ENCODE data around the gene STAG3. TPM values are rescaled to one million over a fixed set of nuclear protein-coding genes. Genes with fewer than 3 reads are reported as not detected.

STAG3 gene
- total and polyA plus RNA-seq, 9 of the 15 experiments (the other 6 are each of a cell fraction or from before 2014, with no cell fraction given): 0.54 to 2.5 (median 1.7) TPM

DNA sequence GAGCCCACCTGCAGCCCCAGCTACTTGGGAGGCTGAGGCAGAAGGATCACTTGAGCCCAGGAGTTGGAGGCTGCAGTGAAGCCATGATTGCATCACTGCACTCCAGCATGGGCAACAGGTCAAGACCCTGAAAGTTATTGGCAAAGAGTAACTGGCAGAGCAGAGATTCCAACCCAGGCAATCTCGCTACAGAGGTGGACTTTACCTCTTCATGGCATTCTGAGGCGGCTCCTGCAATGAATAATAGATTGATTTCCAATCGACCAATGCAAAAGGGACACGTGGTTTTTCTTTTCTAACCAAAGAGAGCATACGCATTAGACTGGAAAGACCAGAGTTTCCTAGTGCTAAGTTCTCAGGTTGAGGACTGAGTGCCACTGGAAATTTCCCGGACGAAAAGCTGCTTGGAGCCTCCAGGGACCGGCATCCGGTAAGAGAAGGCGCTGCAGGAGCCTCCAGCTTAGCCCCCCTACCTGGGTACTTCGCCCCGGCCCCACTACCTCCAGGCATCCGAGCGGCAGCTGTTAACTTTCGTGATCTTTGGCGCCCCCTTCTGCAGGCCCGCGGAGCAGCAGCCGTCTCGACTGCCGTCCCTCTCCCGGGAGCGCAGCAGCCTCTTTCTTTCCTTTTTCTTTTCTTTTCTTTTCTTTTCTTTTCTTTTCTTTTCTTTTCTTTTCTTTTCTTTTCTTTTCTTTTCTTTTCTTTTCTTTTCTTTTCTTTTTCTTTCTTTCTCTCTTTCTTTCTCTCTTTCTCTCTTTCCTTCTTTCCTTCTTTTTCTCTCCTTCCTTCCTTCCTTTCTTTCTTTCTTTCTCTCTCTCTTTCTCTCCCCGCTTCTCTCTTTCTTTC is 46.9 kb upstream of the STAG3 start (continued):
- TF ChIP-seq NELFE (IDR thresholded peaks at IDR 0.05; ENCODE audit: insufficient read depth, insufficient read length) (no peak), SMARCA5 (IDR thresholded peaks at IDR 0.05) (peak; percentile 81; the same call in 1 of the 2 replicates), ZNF143 (CRISPR knock-in tag; IDR thresholded peaks at IDR 0.05) (no peak), CEBPG (CRISPR knock-in tag; IDR thresholded peaks at IDR 0.05) (peak; percentile 88), CEBPG (tag; conservative IDR thresholded peaks at IDR 0.05 in 1 of 2, IDR thresholded peaks at IDR 0.05 in 1 of 2) (peak in 1 of 2 experiments; percentile 81; a peak in 2 of 4 replicates), CEBPB (tag; IDR thresholded peaks at IDR 0.05) (peak; percentile 90), MTA2 (IDR thresholded peaks at IDR 0.05; ENCODE audit: low read depth) (peak; percentile 54; the same call in 1 of the 2 replicates), RBFOX2 (IDR thresholded peaks at IDR 0.05; ENCODE audit: low read depth, low read length) (peak; percentile 64), TCFL5 (CRISPR knock-in tag; conservative IDR thresholded peaks at IDR 0.05) (0 out of 2 replicates have a peak, but pooled peaks have one; percentile 23), SIX5 (IDR thresholded peaks at IDR 0.05; ENCODE audit: borderline replicate concordance in 1 of 2, insufficient read depth in 1 of 2, low read depth in 1 of 2, low read length in 2 of 2) (no peak), ZKSCAN8 (CRISPR knock-in tag; IDR thresholded peaks at IDR 0.05) (no peak)
- TF ChIP-seq, protein P1, sequence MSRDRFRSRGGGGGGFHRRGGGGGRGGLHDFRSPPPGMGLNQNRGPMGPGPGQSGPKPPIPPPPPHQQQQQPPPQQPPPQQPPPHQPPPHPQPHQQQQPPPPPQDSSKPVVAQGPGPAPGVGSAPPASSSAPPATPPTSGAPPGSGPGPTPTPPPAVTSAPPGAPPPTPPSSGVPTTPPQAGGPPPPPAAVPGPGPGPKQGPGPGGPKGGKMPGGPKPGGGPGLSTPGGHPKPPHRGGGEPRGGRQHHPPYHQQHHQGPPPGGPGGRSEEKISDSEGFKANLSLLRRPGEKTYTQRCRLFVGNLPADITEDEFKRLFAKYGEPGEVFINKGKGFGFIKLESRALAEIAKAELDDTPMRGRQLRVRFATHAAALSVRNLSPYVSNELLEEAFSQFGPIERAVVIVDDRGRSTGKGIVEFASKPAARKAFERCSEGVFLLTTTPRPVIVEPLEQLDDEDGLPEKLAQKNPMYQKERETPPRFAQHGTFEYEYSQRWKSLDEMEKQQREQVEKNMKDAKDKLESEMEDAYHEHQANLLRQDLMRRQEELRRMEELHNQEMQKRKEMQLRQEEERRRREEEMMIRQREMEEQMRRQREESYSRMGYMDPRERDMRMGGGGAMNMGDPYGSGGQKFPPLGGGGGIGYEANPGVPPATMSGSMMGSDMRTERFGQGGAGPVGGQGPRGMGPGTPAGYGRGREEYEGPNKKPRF (IDR thresholded peaks at IDR 0.05; ENCODE audit: low read depth, low read length): no peak
- TF ChIP-seq, protein P2, sequence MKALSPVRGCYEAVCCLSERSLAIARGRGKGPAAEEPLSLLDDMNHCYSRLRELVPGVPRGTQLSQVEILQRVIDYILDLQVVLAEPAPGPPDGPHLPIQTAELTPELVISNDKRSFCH (CRISPR knock-in tag; IDR thresholded peaks at IDR 0.05): no peak
- TF ChIP-seq, protein P2 (tag; IDR thresholded peaks at IDR 0.05): no peak
- TF ChIP-seq, protein P3, sequence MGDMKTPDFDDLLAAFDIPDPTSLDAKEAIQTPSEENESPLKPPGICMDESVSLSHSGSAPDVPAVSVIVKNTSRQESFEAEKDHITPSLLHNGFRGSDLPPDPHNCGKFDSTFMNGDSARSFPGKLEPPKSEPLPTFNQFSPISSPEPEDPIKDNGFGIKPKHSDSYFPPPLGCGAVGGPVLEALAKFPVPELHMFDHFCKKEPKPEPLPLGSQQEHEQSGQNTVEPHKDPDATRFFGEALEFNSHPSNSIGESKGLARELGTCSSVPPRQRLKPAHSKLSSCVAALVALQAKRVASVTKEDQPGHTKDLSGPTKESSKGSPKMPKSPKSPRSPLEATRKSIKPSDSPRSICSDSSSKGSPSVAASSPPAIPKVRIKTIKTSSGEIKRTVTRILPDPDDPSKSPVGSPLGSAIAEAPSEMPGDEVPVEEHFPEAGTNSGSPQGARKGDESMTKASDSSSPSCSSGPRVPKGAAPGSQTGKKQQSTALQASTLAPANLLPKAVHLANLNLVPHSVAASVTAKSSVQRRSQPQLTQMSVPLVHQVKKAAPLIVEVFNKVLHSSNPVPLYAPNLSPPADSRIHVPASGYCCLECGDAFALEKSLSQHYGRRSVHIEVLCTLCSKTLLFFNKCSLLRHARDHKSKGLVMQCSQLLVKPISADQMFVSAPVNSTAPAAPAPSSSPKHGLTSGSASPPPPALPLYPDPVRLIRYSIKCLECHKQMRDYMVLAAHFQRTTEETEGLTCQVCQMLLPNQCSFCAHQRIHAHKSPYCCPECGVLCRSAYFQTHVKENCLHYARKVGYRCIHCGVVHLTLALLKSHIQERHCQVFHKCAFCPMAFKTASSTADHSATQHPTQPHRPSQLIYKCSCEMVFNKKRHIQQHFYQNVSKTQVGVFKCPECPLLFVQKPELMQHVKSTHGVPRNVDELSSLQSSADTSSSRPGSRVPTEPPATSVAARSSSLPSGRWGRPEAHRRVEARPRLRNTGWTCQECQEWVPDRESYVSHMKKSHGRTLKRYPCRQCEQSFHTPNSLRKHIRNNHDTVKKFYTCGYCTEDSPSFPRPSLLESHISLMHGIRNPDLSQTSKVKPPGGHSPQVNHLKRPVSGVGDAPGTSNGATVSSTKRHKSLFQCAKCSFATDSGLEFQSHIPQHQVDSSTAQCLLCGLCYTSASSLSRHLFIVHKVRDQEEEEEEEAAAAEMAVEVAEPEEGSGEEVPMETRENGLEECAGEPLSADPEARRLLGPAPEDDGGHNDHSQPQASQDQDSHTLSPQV (IDR thresholded peaks at IDR 0.05): no peak
- TF ChIP-seq, protein P4, sequence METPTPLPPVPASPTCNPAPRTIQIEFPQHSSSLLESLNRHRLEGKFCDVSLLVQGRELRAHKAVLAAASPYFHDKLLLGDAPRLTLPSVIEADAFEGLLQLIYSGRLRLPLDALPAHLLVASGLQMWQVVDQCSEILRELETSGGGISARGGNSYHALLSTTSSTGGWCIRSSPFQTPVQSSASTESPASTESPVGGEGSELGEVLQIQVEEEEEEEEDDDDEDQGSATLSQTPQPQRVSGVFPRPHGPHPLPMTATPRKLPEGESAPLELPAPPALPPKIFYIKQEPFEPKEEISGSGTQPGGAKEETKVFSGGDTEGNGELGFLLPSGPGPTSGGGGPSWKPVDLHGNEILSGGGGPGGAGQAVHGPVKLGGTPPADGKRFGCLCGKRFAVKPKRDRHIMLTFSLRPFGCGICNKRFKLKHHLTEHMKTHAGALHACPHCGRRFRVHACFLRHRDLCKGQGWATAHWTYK (CRISPR knock-in tag; IDR thresholded peaks at IDR 0.05): no peak; the same call in 1 of the 2 replicates
- TF ChIP-seq, protein P5, sequence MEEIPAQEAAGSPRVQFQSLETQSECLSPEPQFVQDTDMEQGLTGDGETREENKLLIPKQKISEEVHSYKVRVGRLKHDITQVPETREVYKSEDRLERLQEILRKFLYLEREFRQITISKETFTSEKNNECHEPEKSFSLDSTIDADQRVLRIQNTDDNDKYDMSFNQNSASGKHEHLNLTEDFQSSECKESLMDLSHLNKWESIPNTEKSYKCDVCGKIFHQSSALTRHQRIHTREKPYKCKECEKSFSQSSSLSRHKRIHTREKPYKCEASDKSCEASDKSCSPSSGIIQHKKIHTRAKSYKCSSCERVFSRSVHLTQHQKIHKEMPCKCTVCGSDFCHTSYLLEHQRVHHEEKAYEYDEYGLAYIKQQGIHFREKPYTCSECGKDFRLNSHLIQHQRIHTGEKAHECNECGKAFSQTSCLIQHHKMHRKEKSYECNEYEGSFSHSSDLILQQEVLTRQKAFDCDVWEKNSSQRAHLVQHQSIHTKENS (CRISPR knock-in tag; IDR thresholded peaks at IDR 0.05): no peak

Data from K562 (cell line).